ENCODE data around the gene CHD3. TPM values are rescaled to one million over a fixed set of nuclear protein-coding genes. Genes with fewer than 3 reads are reported as not detected.

CHD3 gene
- total and polyA plus RNA-seq, 2 donors (not counting 3 experiments of a cell fraction or from before 2014, with no cell fraction given), result 102 to 185 TPM

DNA sequence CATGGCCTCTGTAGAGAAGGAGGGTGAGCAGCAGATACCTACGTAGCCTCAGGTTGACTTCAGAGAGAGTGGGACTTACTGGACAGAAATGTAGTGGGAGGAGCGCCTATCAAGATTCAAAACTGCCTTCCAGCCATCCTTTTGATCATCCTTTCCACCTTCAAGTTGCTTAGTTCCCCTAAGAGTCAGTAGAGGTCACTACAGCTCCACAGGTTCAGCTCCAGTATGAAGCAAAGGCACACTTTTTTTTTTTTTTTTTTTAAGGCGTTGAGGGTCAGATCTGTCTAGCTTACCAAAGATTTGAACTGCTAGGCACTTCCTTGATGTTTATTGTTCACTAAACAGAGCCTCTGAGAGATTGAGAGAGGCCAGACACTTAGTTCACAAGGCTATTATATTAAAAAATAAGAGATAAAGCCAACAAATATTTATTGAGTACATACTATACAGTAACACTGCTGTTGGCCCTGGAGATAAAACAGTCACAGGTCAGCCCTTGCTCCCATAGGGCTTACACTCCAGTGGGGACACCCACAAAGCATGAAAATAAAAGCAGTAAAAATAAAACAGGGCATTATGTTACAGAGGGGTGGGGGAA lies 24.4 kb downstream of the CHD3 start:
- dilution Hi-C loops (cut with MboI; ENCODE audit: extremely low pct_ligation_motif_present, low sequenced_read_pairs), result no loop called here
- Histone ChIP-seq H3K79me2 (ENCODE audit: control insufficient read depth, insufficient read depth, low read length) (no peaks in the 10 kb centered on the region), H2AFZ (ENCODE audit: low read depth, low read length) (no peak overlapping the region), H3K9ac (replicated peaks; ENCODE audit: extremely low read depth, insufficient read depth, low read length) (no peak overlapping the region), H3K27ac (ENCODE audit: insufficient read depth, low read depth, low read length) (no peak overlapping the region), H4K20me1 (replicated peaks; ENCODE audit: control insufficient read depth, extremely low read depth, insufficient read depth, low read length) (no peaks in the 10 kb centered on the region), H3K36me3 (ENCODE audit: control insufficient read depth in 2 of 2, extremely low read depth in 1 of 2, insufficient read depth in 2 of 2, low read length in 2 of 2) (peaks cover 11 to 39% of the 10 kb centered on the region in 2 experiments), H3K4me2 (ENCODE audit: insufficient read depth, low read length) (no peak overlapping the region), H3K9me1 (replicated peaks; ENCODE audit: control insufficient read depth, extremely low read depth, insufficient read depth, low read length) (no peaks in the 10 kb centered on the region), H3K4me3 (replicated peaks in 1 of 3; ENCODE audit: insufficient read depth in 1 of 3, low read depth in 1 of 3, low read length in 3 of 3) (no peak overlapping the region), H3K27me3 (ENCODE audit: control insufficient read depth in 2 of 2, insufficient read depth in 2 of 2, low read length in 2 of 2) (no peaks in the 10 kb centered on the region), H3K9me3 (replicated peaks; ENCODE audit: control insufficient read depth, insufficient read depth, low read length) (no peaks in the 10 kb centered on the region), H3K4me1 (ENCODE audit: control insufficient read depth, extremely low read depth, insufficient read depth, low read length) (peaks cover 12% of the 10 kb centered on the region)
- DNase-seq (ENCODE audit: low read depth, low spot score) (peak; percentile 70), FAIRE-seq (peak; percentile 85)
- no peak for TF ChIP-seq JUN (IDR thresholded peaks at IDR 0.05; ENCODE audit: borderline replicate concordance, insufficient read depth, insufficient read length, low read depth)
- TF ChIP-seq, protein P1, sequence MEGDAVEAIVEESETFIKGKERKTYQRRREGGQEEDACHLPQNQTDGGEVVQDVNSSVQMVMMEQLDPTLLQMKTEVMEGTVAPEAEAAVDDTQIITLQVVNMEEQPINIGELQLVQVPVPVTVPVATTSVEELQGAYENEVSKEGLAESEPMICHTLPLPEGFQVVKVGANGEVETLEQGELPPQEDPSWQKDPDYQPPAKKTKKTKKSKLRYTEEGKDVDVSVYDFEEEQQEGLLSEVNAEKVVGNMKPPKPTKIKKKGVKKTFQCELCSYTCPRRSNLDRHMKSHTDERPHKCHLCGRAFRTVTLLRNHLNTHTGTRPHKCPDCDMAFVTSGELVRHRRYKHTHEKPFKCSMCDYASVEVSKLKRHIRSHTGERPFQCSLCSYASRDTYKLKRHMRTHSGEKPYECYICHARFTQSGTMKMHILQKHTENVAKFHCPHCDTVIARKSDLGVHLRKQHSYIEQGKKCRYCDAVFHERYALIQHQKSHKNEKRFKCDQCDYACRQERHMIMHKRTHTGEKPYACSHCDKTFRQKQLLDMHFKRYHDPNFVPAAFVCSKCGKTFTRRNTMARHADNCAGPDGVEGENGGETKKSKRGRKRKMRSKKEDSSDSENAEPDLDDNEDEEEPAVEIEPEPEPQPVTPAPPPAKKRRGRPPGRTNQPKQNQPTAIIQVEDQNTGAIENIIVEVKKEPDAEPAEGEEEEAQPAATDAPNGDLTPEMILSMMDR (IDR thresholded peaks at IDR 0.05; ENCODE audit: extremely low read depth in 1 of 2, insufficient read depth in 1 of 2, low read depth in 1 of 2, low read length in 2 of 2), result peak; percentile 53 to 59
- intact Hi-C loops (cut with micrococcal nuclease), result loop anchor here (1.0 to 2.0 kb wide), 5 partner anchors 77 to 144 kb away; no protein-coding TSS in a partner anchor
- no TSS peak for BruUV-seq (replicated peaks)
- ChIA-PET POLR2A (interaction anchor here (0.6 to 0.7 kb wide), 2 partner anchors 13 to 128 kb away, joined by 4 to 8 read pairs; no protein-coding TSS in a partner anchor), CTCF (interaction anchor here (0.7 to 3.3 kb wide), 20 partner anchors 9 to 144 kb away, joined by 3 to 109 read pairs (median 4); partner anchors contain the start of genes CNTROB, NAA38 and TRAPPC1)

DNA sequence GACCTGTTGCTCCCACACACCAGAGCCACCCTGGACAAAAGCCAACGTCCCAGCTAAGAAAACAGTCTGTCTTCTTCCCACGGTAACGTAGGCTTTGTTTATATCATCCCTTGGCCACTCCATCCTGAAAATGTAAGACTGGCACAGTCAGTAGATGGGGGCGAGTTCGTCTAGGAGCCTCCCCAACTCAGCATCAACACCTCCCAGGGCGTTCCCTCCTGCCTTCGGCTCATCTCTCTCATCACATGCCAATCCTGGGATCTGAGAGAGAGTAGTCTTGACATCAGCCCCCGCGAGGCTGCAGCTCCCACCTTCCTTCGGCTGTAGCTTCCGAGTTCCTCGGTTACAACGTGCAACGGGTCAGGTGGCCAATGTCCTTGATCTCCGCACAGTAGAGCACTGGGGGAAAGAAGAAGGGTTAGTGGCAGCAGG lies 26.6 kb downstream of the CHD3 start:
- no peak overlapping the region for H3K27ac ChIP-seq (ENCODE audit: insufficient read depth, low read depth, low read length)
- no peak for FAIRE-seq
- H3K9me3 ChIP-seq (replicated peaks; ENCODE audit: control insufficient read depth, insufficient read depth, low read length), result no peaks in the 10 kb centered on the region
- POLR2A ChIA-PET, result no interaction called here
- peaks cover 4 to 20% of the 10 kb centered on the region in 2 experiments for H3K36me3 ChIP-seq (ENCODE audit: control insufficient read depth in 2 of 2, extremely low read depth in 1 of 2, insufficient read depth in 2 of 2, low read length in 2 of 2)
- TF ChIP-seq JUN (IDR thresholded peaks at IDR 0.05; ENCODE audit: borderline replicate concordance, insufficient read depth, insufficient read length, low read depth) (no peak), POLR2A (IDR thresholded peaks at IDR 0.05; ENCODE audit: low read depth, low read length) (no peak), EZH2 (IDR thresholded peaks at IDR 0.05; ENCODE audit: borderline replicate concordance, low read depth, low read length, severe bottlenecking) (no peak), FOS (IDR thresholded peaks at IDR 0.05; ENCODE audit: borderline replicate concordance, insufficient read depth, low read length) (no peak)
- dilution Hi-C loops (cut with MboI; ENCODE audit: extremely low pct_ligation_motif_present, low sequenced_read_pairs) (no loop called here), intact Hi-C loops (cut with micrococcal nuclease) (loop anchor here (1.0 kb wide), 1 partner anchor 26 kb away; no protein-coding TSS in a partner anchor)
- CTCF ChIA-PET, result interaction anchor here (0.7 to 4.0 kb wide), 11 partner anchors 12 to 142 kb away, joined by 3 to 46 read pairs (median 4); no protein-coding TSS in a partner anchor
- no peaks in the 10 kb centered on the region for H3K79me2 ChIP-seq (ENCODE audit: control insufficient read depth, insufficient read depth, low read length)
- DNase-seq (ENCODE audit: low read depth, low spot score), result peak; percentile 67
- H2AFZ ChIP-seq (ENCODE audit: low read depth, low read length), result peak overlapping the region; percentile 46
- no peaks in the 10 kb centered on the region for H3K9me1 ChIP-seq (replicated peaks; ENCODE audit: control insufficient read depth, extremely low read depth, insufficient read depth, low read length)
- H3K4me3 ChIP-seq (replicated peaks in 1 of 3; ENCODE audit: insufficient read depth in 1 of 3, low read depth in 1 of 3, low read length in 3 of 3), result peak overlapping the region in 2 of 3 experiments; percentile 24 to 44
- no TSS peak for BruUV-seq (replicated peaks)
- H3K9ac ChIP-seq (replicated peaks; ENCODE audit: extremely low read depth, insufficient read depth, low read length), result no peak overlapping the region
- no peaks in the 10 kb centered on the region for H3K27me3 ChIP-seq (ENCODE audit: control insufficient read depth in 2 of 2, insufficient read depth in 2 of 2, low read length in 2 of 2)
- peak overlapping the region; percentile 41 for H3K4me2 ChIP-seq (ENCODE audit: insufficient read depth, low read length)
- no peaks in the 10 kb centered on the region for H4K20me1 ChIP-seq (replicated peaks; ENCODE audit: control insufficient read depth, extremely low read depth, insufficient read depth, low read length)
- peaks cover 16% of the 10 kb centered on the region for H3K4me1 ChIP-seq (ENCODE audit: control insufficient read depth, extremely low read depth, insufficient read depth, low read length)
